D721Med (cell line): ENCODE measurements around the gene GTF2H3.

Experiments used
- DNase-seq: peaks from one replicate; pipeline ENCODE4 v3.0.0; 2011; ENCODE audit warnings: low spot score; ENCODE audit not compliant: insufficient read length
- FAIRE-seq: peaks from 2 replicates; lab custom pipeline; 2011; peaks lifted over from hg19 to GRCh38; lab: Jason Lieb, UNC
- TF ChIP-seq, protein P1 (sequence below): IDR thresholded peaks from 2 replicates; pipeline ENCODE4 v1.5.1; 2012; ENCODE audit warnings: mild to moderate bottlenecking, control low read depth; ENCODE audit not compliant: insufficient read depth; ENCODE audit errors: missing control alignments

The GTF2H3 gene

DNA sequence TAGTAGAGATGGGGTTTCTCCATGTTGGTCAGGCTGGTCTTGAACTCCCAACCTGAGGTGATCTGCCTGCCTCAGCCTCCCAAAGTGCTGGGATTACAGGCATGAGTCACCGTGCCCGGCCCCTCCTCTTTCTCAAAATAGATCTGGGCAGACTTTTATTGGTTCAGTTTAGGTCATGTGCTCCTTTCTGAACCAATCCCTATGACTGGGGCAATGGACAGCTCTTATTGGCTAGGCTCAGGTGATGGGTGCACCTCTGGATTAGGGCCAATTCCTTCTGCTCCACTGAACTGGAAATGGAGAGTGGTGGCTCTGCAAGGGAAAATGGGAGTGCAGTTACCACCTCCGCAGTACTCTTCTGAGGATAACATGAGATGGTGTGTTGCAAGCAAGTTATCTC, 72.3 kb downstream of the GTF2H3 start:
- no peak for FAIRE-seq
- TF ChIP-seq, protein P1, sequence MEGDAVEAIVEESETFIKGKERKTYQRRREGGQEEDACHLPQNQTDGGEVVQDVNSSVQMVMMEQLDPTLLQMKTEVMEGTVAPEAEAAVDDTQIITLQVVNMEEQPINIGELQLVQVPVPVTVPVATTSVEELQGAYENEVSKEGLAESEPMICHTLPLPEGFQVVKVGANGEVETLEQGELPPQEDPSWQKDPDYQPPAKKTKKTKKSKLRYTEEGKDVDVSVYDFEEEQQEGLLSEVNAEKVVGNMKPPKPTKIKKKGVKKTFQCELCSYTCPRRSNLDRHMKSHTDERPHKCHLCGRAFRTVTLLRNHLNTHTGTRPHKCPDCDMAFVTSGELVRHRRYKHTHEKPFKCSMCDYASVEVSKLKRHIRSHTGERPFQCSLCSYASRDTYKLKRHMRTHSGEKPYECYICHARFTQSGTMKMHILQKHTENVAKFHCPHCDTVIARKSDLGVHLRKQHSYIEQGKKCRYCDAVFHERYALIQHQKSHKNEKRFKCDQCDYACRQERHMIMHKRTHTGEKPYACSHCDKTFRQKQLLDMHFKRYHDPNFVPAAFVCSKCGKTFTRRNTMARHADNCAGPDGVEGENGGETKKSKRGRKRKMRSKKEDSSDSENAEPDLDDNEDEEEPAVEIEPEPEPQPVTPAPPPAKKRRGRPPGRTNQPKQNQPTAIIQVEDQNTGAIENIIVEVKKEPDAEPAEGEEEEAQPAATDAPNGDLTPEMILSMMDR = no peak
- no peak for DNase-seq

DNA sequence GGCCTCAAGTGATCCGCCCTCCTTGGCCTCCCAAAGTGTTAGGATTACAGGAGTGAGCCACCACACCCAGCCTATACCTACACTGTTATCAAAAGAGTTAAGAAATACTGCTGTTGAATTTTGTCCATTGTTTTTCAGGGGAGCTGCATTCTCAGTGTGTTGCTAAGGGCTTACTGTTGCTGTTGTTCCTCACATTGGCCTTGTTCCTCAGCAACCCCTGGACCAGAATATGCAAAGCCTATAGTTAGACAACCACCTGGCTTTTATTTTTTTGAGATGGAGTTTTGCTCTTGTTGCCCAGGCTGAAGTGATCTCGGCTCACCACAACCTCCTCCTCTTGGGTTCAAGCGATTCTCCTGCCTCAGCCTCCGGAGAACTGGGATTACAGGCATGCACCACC, 73.8 kb downstream of the GTF2H3 start:
- FAIRE-seq = no peak
- TF ChIP-seq, protein P1 = no peak
- no peak for DNase-seq
